ENCODE measurements around the gene RFTN2.

Gene RFTN2

GRCh38 chr2:197538412-197538811 is 137.0 kb downstream of the RFTN2 start:
- no peak for DNase-seq
